ENCODE data around the gene GLP1R.

GLP1R gene

DNA sequence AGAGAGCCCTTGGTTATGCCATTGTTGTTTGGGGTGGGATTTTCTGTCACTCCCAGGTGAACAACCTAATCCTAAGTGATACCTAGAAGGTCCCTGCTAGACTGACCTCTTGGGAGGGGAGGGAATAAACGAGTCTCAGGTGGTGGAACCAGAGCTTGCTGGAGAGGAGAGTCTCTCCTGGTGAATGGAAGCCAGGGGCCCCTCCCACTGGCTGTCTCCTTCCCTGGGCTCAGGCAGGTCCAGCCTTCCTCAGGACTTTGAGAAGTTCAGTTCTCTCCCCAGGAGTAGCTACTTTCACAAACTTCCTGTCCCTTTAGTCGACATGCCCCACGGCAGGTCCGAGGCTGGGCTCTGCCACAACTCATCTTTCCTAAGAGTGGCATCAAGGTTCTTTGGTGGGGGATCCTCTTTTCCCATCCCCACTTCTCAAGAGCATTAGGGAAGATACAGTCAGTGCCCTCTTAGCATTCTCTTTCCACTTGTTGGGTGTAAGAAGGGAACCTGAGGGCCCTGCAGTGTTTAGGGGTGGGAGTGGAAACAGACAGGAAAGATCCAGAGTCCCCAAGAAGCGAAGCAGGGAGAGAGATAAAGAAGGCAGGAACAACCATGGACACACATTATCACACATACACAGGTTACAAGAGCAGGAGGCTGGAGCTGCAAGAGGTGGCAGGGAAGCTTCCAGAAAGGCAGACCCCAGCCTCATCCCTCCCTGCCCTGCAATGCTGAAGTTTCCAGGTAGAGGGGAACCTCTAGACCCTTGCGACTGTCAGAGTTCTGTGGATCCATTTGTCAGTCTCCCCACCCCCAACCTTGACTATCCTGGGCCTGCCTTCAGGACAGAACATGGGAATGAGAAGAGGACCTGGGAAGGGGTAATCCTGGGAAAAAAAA lies 900 bp upstream of the GLP1R start:
- no peak for DNase-seq

DNA sequence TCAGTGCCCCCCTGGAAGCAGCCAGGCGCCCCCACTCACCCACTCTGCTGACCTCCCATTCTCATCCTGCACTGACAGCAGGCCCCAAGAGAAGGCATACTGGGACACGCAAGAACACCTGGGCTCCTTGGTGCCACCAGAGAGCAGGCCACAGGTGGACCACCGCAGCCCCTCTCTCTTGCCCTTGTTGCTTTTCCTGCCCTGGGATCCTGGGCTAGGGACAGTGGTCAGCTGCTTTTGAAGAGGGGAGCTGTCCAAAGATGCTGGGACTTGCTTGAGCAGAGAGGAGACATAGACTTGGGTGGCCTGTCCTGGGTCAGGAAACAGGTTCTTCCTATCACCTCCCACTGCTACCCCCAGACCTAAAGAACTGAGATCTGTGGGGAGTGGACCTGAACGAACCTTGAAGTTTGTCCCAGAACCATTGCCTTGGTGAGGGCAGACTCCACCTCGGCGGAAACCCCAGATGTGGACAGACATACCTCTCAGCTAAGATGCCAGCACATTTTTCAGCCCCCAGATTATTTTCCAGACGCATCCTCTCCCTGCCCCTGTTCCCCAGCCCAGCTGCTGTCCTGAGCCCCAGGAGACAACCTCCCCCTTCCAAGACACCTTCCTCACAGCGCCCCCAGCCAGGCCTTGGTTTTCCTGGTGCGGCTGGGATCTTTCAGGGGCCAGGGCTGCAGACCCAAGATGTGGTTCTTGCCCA lies 1.1 kb downstream of the GLP1R start:
- DNase-seq = no peak

DNA sequence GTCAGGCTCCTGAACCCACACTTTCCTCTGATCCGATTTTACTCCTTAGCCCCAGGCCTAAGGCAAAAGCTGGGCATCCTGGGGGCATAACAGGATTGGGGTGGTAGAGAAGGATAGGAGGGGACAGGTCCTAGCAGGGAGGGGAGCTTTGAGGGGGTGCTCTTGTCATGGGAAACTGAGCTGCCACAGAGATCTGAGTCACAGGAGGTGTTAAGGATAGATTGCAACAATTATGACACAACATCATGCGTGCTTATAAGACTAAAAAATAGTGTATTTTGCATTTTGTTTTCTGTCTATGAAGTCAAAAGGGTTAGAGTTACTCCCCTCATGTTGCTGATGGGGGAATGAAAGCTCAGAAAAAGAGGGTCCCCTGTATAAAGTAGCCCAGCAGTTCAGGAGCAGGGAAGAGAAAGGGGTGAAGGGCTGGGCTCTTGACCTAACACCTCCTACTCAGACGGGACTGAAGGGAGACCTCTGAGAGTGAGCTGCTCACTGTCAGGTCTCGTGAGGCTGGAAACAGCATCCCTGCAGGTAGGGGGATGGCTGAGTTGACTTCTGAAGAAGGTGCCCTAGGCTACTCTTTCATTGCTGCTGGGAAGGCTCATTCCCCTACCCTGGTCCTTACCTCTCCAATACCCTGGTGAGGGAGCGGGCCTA lies 2.0 kb downstream of the GLP1R start:
- no peak for DNase-seq

DNA sequence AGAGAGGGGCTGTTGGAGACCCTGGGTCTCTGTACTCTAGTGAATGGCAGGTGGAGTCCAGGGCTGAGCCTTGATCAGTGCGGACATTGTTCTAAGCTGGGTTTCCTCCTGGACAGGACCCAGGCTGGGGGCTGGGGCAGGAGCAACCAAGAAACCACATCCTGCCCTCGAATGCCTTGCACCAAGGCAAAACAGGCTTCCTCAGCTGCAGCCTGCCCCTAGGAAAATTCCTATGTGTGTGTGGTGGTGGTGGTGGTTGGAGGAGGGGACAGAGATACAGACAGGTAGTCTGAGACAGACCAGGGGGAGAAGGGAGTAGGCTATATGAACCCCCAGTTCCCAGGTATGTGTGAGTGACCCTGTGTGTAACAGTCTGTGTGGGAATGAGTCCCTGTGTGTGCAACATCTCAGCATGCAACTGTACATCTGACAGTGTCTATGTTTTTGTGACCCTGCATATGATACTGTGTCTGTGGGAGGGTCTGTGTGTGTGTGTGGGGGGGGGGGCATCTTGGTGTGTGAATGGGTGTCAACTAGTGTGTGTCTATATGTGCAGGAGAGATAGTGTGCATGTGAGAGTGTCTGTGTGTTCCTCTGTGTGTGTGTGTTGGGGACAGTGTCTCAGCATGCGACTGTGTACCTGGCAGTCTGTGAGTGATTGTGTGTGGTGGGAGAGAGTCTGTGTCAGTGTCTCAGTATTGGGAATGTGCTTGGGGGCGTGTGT lies 3.0 kb downstream of the GLP1R start:
- no peak for DNase-seq

DNA sequence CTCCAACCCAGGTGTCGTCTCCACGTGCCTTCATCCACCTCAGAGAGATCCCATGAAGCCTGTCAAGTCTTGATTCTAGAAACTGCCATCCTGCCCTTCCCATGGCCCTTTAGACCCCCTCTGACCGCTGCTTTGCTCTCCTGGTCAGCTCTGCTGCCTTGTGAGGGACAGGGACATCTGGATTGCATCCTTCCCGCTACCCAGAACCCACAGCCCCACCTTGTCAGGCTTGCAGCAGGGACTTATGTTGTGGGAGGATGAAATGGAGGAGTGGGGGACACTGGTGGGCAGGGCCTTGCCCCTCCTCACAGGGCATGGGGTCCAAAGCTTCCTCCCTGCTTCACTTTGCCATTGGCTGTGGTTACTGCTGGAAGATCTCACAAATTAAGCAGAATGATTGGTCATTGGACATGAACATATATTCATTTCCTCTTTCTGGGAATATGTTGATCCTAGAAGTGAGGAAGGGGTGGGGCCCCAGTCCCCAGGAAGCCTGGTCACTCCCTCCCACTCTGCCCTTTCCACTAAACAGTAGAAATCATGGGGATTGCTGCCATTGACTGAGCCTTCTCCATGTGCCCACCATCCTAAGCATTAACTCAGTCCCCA lies 4.5 kb downstream of the GLP1R start:
- no peak for DNase-seq

DNA sequence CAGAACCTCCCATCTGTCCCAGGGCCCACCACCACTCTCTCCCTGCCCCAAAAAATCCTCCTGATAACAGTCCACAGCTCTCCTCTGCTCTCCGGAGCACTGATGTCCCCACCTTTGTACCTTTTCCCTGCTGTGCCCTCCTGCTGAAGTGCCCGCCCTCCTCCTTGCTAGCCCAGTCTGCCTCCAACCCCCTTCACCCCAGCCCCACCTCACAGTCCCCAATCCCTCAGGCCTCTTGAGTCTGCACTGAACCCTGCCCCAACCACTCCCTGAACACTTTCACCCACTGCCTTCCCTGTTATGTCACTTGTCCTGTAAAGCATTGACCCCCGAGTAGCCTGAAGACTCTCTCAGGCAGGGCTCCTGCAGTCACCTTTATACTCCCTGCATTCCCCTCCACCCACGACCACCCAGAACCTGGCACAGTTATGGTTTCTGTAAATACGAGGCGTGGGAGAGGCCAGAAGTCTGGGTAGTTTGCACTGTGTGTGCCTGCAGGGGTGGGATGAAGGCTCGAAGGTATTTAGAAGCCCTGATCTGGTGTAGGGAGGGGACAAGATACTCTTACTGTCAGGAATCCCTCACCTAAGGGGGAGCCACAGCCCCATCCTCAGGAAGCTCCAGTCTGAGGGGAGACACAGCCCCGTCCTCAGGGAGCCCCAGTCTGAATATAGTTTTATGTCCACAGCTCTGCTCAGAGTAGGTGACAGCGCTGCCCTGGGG lies 5.4 kb downstream of the GLP1R start:
- DNase-seq = no peak

DNA sequence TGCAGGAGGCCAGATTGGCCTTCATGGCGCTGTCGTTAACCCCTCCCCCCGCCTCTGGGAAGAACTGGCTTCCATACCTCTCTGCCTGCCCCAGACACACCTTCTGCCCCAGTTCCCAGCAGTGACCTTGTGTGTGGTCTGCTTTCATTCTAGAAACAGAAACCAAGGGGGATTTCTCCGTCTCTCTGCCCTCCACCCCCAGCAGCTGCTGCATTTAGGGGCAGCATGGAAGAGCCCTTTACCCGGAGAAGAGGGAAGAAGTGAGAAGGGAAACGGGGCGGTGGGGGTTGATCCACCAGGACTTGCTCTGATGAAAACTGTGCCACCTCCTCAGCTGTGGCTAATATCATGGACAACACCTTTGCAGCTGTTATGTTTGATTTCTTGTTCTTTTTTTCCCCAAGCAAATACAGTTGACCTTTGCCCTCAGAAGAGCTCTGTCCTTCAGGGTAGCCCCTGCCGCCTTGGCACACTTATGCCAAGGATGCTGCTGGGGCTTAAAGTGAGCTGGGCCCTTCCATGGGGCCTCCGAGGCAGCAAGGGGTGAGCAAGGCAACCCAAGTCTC lies 6.1 kb downstream of the GLP1R start:
- no peak for DNase-seq

DNA sequence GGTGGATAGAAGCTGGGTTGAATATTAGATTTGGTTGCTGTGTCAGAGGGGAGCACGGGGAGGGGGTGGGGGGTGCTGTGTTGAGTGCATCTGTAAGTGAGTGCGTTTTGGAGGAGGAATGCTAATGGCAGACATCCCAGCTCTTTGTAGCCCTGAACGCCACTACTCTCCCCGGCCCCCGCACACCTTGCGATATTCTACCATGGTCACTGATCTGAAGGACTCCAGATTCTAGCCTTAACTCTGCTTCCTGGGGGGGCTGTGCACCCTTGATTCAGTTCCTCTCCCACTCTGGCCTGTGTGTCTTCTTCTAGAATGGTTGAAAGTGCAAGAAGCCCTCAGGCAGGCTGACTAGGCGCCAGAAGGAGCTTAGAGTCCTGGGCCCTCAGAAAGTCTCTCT lies 7.1 kb downstream of the GLP1R start:
- no peak for DNase-seq

DNA sequence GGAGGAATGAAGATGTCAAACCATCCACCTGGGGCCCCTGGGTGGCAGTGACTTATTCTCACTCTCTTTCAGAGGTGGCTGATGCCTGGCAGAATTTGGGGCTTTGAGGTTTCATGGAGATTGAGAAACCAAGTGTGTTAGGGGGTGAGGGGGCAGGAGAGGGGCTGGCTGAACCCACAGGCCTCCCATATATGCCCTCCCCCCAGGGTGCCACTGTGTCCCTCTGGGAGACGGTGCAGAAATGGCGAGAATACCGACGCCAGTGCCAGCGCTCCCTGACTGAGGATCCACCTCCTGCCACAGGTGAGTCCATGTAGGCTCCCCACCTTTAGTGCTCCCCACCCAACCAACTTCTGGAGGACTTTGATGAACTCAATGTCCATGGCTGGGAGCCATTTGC lies 7.6 kb downstream of the GLP1R start:
- no peak for DNase-seq

DNA sequence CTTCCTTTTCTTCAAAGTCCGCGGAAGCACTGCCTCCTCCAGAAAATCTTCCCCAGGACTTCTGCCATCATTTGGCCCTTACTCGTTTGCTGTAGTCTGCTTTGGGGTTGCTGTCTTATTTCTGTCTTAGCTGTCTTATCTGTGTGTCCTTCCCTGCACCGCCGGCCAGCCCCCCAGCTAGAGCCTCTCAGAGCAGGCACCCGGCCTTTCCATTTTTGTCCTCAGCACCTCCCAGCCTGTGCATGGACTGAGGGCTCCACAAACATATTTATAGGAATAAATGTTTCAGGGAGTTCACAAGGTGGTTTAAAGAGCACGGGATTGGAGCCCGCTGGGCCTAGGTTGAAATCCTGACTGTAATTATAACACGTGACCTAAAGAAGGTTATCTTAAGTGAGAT lies 8.1 kb downstream of the GLP1R start:
- DNase-seq = no peak

DNA sequence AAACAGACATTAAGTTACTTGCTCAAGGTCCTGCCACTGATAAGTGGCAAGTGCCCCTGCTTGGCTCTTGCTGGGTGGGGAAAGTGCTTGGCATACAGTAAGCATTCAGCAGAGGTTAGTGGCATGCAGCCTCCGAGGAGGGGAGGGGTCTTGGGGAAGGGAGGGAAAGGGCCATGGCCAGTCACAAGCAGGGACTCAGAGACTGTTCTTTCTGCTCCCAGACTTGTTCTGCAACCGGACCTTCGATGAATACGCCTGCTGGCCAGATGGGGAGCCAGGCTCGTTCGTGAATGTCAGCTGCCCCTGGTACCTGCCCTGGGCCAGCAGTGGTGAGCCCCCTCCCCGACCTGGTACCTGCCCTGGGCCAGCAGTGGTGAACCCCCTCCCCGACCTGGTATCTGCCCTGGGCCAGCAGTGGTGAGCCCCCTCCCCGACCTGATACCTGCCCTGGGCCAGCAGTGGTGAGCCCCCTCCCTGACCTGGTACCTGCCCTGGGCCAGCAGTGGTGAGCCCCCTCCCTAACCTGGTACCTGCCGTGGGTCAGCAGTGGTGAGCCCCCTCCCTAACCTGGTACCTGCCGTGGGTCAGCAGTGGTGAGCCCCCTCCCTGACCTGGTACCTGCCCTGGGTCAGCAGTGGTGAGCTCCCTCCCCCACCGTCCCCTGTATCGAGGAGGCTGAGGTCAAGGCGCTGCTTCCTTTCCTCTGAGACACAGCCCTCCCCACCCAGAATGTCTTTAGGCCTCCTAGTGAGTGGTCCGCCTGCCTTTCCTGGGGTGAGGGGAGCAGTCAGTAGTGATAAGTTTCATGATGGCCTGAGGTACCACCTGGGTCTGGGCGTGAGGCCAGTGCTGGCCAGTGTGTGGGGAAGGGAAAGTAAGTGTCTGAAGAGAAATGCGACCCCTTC lies 8.9 kb downstream of the GLP1R start:
- DNase-seq = no peak

DNA sequence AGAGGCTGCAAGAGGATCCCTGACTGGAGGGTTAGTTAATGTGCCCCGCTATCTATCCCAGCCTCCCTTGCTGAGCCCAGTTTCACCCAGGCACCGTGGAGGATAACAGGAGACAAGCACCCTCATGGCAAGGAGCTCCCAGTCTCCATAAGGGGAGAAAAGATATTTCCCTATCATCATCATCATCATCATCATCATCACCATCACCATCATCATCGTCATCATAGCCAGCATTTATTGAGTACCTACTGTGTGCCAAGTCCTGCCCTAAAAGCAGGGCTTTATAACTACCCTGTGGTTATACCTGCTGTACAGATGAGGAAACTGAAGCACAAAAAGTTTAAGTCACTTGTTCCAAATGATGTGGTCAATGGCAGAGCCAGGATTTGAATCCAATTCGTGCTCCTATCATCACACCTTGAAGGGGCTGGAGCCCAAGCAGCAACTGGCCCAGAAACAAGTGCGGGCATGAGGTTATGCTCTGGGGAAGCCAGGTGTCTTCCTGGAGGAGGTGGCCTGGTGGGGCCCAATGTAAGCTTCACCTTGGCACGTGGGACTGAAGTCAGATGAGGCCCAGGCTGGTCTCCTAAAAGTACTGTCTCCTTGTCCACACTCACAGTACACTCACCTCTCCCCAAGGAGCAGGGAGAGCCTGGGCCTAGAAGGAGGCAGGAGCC lies 10.0 kb downstream of the GLP1R start:
- DNase-seq = no peak

DNA sequence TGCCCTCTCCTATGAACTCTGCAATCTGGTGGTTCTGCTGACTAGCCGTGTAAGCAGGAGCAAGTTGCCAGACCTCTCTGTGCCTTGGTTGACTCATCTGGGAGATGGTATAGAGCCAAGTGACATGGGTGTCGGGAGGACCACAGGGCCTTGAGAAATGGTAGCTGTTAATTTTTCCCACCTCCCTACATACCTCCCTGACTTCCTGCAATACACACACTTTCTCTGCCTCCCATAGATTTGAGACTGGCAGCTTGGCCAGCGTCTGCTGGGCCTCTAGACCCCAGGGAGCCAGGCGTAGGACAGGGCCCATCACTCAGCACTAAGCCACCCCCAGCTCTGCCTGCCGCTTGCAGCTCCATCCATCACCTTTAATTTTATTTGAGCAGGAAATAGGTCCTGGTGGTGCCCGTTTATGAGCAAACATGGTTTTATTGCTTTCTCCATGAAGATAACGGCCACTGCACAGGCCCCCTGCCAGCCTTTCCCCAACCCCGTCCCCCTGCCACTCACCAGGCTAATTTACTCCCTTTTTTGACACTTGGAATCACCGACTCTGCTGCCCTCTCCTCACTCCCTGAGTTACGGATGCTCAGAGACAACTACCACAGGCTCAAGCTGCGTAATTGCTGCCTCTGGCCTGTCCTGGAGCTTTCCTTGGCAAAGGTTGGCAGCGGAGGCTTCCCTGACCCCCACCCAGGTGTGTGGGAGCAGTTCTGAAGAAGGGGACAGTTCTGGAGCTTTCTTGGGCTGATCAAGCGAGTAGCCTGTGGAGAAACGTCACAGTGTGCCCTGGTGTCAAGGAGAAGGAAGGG lies 11.1 kb downstream of the GLP1R start:
- DNase-seq = no peak

DNA sequence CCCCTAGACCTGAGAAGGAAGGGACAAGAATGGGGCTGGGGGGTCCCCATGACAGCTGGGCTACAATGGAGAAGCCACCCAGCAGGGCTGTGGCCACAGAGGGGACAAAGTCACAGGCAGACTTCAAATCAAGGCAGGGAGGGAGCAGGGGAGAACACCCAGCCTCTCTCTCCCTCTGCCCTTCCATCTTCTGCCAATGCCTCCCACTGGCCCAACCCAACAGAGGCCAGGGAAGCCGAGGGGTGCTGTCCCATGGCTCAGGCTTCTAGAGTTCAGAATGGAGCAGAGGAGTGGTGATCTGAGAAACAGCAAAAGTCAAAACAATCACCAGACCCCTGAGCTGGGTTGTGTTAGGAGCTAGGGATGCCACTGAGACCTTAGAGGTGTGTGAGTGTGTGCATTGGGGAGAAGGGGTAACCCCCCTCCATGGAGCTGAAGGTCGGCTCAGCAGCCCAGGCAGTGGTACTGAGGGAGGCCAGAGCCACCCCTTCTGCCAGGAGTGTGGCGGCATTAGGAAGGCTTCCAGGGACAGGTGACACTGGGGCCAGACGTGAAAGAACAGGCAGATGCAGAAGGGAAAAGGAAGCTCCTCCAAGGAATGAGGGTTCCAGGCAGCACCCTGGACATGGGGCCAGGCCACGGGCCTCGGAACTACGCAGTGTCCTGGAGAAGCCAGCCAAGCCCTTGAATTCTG lies 12.0 kb downstream of the GLP1R start:
- DNase-seq = no peak

DNA sequence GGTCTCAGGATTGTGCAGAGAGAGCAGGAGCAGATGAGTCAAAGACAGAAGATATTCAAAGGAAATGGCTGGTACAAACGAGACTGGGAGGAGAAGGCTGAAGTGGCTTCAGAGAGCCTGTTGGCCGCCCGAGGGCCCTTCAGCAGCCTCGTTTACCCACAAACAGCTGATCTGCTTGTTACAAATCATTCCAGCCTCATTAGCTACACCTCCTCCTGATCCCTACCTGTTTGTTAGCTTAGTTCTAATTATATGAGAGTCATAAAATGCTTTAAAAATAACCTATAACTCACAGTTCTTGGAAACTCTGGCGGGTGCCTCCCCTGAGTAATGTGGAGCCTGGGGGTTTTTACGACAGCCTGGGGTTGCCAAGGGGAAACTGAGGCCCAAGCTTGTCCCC lies 12.6 kb downstream of the GLP1R start:
- no peak for DNase-seq

DNA sequence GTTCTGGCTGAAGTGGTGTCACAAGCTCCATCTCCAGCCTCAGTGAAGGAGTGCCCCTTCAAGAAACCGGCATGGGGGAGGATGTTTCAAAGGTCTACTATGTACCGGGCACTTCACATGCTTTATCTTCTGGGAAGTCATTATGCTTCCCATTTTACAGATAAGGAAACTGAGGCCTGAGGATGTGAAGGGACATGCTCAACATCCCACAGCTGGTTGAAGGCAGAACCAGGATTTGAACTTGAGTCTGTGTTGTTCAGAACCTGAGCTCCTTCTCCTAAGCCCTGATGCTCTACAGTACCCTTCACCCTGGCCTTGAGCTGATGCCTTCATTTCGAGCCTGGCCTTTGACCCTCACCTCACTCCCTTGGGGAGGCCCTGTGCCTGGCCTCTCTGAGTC lies 13.0 kb downstream of the GLP1R start:
- no peak for DNase-seq

DNA sequence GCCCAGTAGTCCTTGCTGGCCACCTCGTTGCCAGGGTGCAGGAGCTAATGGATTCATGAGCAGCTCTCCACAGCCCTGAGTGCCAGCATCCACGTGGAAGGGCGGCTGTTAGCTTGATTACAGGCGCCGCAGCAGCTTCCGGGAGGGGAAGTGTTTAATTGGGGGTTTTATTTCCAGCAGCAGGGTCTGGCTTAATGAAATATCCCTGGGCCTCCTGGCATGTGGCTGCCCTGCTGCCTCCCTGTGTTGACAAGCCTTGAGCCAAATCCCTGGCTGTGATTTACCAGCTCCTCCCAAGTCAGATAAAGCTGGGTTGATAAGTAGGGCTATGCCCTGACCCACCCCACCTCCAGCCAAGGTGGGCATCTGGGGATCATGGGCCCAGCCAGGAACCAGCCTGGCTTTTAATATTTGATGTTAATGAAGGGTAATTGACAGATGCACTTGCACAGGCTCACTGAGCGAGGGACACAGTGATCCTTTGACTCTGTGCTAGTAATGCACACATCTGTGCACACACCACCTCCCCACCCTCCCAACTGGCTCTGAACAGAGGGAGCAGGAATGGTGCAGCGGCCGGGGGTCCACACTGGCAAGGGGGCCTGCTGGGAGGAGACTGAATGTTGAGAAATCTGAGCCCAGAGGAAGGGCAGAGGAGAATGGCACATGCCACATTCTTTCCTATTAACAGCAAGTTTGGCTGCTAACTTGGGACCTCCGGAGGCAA lies 13.6 kb downstream of the GLP1R start:
- no peak for DNase-seq

DNA sequence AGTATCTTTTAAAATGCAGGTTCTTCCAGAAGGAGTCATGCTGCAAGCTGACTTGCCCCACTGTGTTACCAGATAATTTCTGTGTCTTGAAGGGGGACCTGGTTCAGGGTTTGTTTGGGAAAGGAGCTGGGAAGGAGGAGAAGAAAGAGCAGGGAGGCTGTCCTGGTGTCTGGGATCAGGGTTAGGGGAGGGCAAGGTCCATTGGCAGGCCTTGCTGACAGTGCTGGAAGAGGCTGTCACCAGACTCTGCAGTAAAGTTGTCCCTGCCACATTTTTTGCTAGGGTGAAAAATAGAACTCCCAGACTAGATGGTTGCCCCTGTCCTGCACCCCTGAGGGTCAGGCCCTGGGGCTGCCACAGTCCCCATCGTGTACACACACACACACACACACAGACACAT lies 14.9 kb downstream of the GLP1R start:
- no peak for DNase-seq

All from activated gamma-delta T cell (primary cell).